ENCODE data around the gene REL. TPM values are rescaled to one million over a fixed set of nuclear protein-coding genes. Genes with fewer than 3 reads are reported as not detected.

REL gene
- total RNA-seq, 1 experiment from 2014 or later, result 6.2 TPM

GRCh38 chr2:60836491-60836890 lies 44.9 kb upstream of the REL start:
- Histone ChIP-seq H3K9me3 (ENCODE audit: control insufficient read depth, low read depth, low read length) (no peaks in the 10 kb centered on the region), H2BK120ac (ENCODE audit: low read depth, low read length, poor library complexity, severe bottlenecking) (no peak overlapping the region), H4K20me1 (ENCODE audit: control insufficient read depth, insufficient read depth, insufficient read length) (no peaks in the 10 kb centered on the region), H2BK12ac (ENCODE audit: insufficient read length, low read depth, low read length) (no peak overlapping the region), H3T11ph (ENCODE audit: low read length) (no peak overlapping the region), H3K27me3 (ENCODE audit: insufficient read depth, low read length) (peaks cover 16% of the 10 kb centered on the region), H2BK15ac (ENCODE audit: low read depth, low read length) (no peak overlapping the region), H3K79me2 (ENCODE audit: insufficient read depth, low read length) (no peaks in the 10 kb centered on the region), H2BK20ac (ENCODE audit: low read depth, low read length, poor library complexity, severe bottlenecking) (no peak overlapping the region), H3K9ac (ENCODE audit: extremely low read depth, insufficient read length, low read length) (no peak overlapping the region), H2AFZ (ENCODE audit: low read length) (no peak overlapping the region), H3K27ac (ENCODE audit: insufficient read length, low read depth, low read length) (no peak overlapping the region), H3K4ac (ENCODE audit: low read depth, low read length) (no peak overlapping the region), H3K23me2 (ENCODE audit: insufficient read length, low read depth, low read length, poor library complexity, severe bottlenecking) (no peaks in the 10 kb centered on the region), H3K4me2 (ENCODE audit: insufficient read depth, insufficient read length, low read length) (no peak overlapping the region), H2BK5ac (ENCODE audit: insufficient read length, low read length) (no peak overlapping the region), H3K23ac (ENCODE audit: insufficient read length, low read depth, low read length) (no peak overlapping the region), H4K91ac (ENCODE audit: insufficient read length, low read depth, low read length) (no peak overlapping the region), H3K14ac (ENCODE audit: insufficient read depth, low read length) (no peak overlapping the region), H3K18ac (ENCODE audit: insufficient read length, low read depth, low read length) (no peak overlapping the region), H3K4me1 (ENCODE audit: insufficient read depth, low read length) (no peaks in the 10 kb centered on the region), H3K56ac (ENCODE audit: insufficient read length, low read depth, low read length) (no peak overlapping the region), H4K8ac (replicated peaks; ENCODE audit: insufficient read length, low read depth, low read length) (no peak overlapping the region), H3K79me1 (ENCODE audit: insufficient read depth, low read depth, low read length, poor library complexity, severe bottlenecking) (no peaks in the 10 kb centered on the region), H4K5ac (ENCODE audit: insufficient read length, low read depth, low read length) (no peak overlapping the region), H2AK5ac (ENCODE audit: insufficient read length, low read length) (no peak overlapping the region)
- no peak for DNase-seq
- TF ChIP-seq, protein P1, sequence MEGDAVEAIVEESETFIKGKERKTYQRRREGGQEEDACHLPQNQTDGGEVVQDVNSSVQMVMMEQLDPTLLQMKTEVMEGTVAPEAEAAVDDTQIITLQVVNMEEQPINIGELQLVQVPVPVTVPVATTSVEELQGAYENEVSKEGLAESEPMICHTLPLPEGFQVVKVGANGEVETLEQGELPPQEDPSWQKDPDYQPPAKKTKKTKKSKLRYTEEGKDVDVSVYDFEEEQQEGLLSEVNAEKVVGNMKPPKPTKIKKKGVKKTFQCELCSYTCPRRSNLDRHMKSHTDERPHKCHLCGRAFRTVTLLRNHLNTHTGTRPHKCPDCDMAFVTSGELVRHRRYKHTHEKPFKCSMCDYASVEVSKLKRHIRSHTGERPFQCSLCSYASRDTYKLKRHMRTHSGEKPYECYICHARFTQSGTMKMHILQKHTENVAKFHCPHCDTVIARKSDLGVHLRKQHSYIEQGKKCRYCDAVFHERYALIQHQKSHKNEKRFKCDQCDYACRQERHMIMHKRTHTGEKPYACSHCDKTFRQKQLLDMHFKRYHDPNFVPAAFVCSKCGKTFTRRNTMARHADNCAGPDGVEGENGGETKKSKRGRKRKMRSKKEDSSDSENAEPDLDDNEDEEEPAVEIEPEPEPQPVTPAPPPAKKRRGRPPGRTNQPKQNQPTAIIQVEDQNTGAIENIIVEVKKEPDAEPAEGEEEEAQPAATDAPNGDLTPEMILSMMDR (conservative IDR thresholded peaks at IDR 0.05), result no peak
- H3K27ac Mint-ChIP-seq, result no peak overlapping the region
- H3K4me3 Mint-ChIP-seq, result no peak overlapping the region
- peaks cover 0 to 5% of the 10 kb centered on the region in 2 experiments; a peak in 1 of 5 replicates for H3K9me3 Mint-ChIP-seq
- H3K36me3 Mint-ChIP-seq (ENCODE audit: insufficient read depth in 1 of 3, low read depth in 3 of 3), result no peaks in the 10 kb centered on the region
- H3K27me3 Mint-ChIP-seq (ENCODE audit: low read depth), result peaks cover 96% of the 10 kb centered on the region
- peaks cover 12 to 20% of the 10 kb centered on the region in 2 experiments for H3K4me1 Mint-ChIP-seq
- WGBS (ENCODE audit: extremely low coverage, insufficient read length, low lambda C conversion rate), result no CpG with 5 or more reads among the region's 3 CpGs
